GM21528 (cell line): Measurements from ENCODE around the gene TBCCD1.
A peak's percentile ranks its signal among the peaks of the same experiment; 100 is the strongest.
"Not testable (repeated sequence)": the region's sequence is repeated elsewhere in the genome, so short reads cannot be mapped to it uniquely, and the experiment has no call there.

Source experiments
- ATAC-seq: cut with Tn5 transposase; IDR thresholded peaks from one replicate; pipeline ENCODE4 v1.9.1; 2021; ENCODE audit warnings: mild to moderate bottlenecking, moderate library complexity; ENCODE audit not compliant: unreplicated experiment, low FRiP score

TBCCD1 gene

DNA sequence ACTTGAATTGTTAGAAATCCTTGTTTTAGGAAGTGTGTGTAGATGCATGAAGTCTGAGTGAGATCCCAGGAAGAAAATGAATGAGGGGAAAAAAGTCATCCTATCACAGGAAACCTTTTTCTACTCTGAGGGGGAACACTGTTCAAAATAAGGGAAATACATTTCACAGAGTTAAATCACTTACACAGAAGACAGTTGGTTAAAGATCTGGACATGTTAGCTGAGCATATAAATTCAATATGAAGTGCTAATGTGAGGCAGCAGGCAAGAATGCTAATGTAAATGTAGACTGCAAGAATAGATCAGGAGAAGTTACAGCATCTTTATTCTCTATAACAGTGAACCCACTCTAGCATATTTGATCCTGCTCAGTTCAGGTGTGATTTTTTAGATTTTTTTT is 2.6 kb downstream of the TBCCD1 start:
- no peak for ATAC-seq

GRCh38 chr3:186552408-186553031 is 14.6 kb downstream of the TBCCD1 start:
- no peak for ATAC-seq

- no peak for ATAC-seq
These were observed 15.8 kb downstream of the TBCCD1 start for GRCh38 chr3:186551387-186551786.

DNA sequence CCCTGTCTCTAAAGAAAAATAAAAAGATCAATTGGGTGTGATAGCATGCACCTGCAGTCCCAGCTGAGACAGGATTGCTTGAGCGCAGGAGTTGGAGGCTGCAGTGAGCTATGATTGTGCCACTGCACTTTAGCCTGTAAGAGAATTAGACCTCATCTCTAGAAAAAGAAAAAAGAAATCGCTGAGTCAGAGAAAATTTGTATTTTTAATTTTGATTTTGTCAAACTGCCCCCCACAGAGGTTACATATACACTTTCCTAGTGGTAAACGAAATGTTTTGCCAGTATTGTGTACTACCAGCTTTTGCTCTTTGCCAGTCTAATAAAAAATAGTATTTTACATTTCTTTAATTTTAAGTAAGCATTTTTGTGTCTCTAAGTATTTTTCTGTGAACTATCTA is 17.6 kb downstream of the TBCCD1 start:
- ATAC-seq = no peak

- ATAC-seq = no peak
These were observed 22.9 kb downstream of the TBCCD1 start, which contains the start of gene CRYGS for GRCh38 chr3:186544281-186544680. Gene CRYGS (minus strand): TSS chr3:186544380. CDS start chr3:186544326, 54 bp downstream.

GRCh38 chr3:186540835-186541226 is 26.3 kb downstream of the TBCCD1 start:
- ATAC-seq = no peak

- no peak for ATAC-seq
These were observed 26.8 kb downstream of the TBCCD1 start for GRCh38 chr3:186540221-186540834.

GRCh38 chr3:186538779-186539178 is 28.4 kb downstream of the TBCCD1 start:
- no peak for ATAC-seq

- no peak for ATAC-seq
These were observed 30.0 kb downstream of the TBCCD1 start for GRCh38 chr3:186536883-186537844.

GRCh38 chr3:186534113-186534669 is 32.9 kb downstream of the TBCCD1 start:
- peak; percentile 82 for ATAC-seq

DNA sequence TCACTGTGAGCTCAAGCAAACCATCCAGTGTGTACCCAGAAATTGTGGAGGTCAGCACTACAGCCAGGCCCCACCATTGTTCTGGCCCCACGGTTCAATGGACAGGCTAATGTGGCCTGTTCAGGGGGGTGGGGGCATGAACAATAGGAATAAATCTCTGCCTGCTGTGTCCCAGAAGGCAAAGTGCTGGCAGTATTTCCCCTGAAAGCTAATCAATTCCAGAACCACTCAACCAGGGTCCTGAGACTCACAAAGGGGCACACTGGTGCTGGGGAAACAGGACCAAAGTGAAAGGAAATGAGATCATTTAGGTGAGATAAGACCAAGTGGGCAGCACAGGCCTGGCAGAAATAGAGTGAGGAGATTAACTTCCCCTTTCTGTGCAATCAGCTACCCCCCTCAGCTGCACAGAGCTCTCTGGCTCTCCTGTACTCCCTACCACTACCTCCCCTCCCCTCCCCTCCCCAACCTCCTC is 34.5 kb downstream of the TBCCD1 start:
- peak; percentile 61 for ATAC-seq

DNA sequence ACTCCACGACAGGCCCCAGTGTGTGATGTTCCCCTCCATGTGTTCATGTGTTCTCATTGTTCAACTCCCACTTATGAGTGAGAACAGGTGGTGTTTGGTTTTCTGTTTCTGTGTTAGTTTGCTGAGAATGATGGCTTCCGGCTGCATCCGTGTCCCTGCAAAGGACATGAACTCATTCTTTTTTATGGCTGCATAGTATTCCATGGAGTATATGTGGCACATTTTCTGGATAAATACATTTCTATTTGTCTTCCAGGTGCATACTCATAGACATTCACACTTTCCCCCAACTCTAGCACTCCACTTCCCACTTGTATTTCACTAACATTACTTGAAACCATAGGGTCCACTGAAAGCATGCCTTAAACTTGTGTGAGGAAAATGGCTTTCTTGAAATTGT is 35.4 kb downstream of the TBCCD1 start:
- not testable (repeated sequence) for ATAC-seq

DNA sequence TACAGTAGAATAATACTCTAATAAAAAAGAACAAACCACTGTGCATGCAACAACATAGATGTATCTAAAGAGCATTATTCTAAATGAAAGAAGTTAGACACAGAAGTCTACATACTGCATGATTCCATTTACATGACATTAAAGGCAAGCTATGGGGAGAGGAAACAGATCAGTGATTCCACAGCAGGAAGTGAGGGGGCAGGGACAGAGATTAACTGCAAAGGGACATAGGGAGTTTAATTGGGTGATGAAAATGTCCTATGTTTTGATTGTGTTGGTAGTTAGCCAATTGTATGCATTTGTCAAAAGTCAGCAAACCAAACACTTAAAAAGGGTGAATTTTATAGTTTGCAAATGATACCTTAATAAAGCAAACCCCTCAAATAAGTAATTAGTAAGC is 36.7 kb downstream of the TBCCD1 start:
- ATAC-seq = no peak

DNA sequence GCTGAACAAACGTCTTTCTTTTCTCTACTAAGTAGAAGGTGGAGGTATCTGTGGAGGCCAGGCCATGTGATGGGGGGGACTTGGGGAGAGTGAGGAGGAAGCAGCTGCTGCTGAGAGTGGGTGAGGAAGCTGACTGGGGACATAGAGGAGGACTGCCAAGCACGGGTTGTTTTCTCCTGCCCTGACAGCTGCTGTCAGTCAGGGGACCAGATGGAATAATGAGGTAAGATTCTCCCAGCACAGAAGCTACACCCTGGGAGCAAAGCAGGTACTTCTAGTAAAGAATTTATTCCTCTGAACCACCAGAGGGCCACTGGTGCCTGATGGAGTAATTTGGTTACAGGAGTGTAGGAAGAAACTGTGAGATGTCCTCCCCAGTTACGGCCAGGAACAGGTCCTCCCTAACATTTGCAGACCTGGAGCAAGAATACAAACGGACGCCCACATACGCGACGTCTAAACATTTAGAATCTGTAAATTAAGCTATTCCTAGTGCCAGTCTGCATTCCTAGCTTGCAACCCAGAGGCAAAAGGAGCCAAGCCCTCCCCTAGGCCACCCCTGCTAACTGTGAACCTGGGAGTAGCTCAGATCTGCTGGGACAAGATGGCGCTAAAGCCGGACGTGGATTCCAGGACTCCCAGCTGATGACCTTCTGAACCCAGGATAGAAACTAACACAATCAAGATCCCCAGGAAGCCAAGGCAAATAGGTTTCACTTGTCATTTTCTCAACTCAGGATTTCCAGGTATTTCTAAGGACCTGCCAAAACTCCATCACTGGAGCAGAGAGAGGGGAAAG is 37.7 kb downstream of the TBCCD1 start:
- no peak for ATAC-seq

- peak; percentile 48 for ATAC-seq
These were observed 40.9 kb downstream of the TBCCD1 start for GRCh38 chr3:186526256-186526606.

DNA sequence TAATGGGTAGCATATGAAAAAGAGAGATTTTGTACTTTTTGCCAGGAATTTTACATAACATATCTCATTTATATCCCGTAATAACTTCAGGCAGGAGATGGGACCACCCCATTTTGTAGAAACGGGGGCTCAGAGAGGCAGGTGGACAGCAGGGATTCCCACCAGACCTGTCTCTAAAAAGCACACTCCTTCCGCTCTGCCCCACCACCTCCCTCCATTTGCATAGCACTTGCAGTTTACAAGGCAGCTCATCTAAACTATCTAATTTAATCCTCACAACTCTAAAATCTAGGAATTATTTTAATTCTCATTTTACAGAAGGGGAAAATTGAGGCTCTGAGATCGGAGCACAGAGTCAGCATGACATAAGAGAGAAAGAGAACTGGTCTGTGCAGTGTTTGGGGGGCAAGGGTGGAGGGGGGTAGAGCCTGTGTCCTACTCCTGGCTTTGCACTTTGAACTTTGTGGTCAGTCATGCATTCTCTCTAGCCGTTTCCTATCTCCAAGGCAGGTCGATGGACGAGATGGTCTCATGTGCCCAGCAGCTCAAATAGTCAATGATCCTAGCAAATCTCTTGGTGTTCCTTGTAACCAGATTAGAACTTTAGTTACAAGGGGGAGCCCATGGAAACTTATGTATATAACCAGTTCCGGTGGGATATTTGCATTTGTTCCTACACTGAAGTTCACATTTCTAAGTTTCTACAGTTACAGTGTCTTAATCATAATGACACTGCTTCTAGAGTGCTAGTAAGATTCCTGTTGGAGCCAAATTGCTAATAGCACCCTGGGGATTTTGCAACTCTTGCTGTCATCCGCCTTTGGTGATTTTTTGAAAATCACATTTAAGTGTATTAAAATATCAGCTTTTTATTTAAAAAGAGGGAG is 41.5 kb downstream of the TBCCD1 start:
- no peak for ATAC-seq

GRCh38 chr3:186524616-186525015 is 42.5 kb downstream of the TBCCD1 start:
- ATAC-seq = no peak

GRCh38 chr3:186523434-186523833 is 43.7 kb downstream of the TBCCD1 start:
- ATAC-seq = no peak

DNA sequence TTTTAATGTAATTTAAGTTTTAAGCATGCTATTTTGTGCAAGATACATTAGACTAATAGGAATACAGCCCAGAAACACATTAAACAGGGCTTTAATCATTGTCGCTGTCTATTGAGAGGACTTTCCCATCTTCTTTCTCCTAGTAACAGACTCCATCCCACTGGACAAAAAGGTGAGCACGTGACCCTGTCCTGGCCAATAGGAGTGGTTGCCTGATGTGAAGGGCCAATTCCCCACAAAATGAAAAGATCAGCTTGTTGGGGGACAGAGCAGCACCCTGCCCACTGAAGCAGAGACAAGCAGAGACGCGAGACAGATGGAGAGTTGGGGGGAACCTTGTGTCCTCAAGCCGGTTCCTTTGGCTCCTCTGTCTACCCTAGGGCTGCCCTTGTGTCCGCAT is 44.1 kb downstream of the TBCCD1 start:
- no peak for ATAC-seq
